ENCODE data around the gene DHRS4L2.
"Not testable (repeated sequence)": the region's sequence is repeated elsewhere in the genome, so short reads cannot be mapped to it uniquely, and the experiment has no call there.

Gene DHRS4L2

GRCh38 chr14:23969481-23970282 lies 19.0 kb upstream of the DHRS4L2 start:
- DNase-seq (ENCODE audit: insufficient read length, low spot score) = not testable (repeated sequence)
- FAIRE-seq = peak; percentile 37

GRCh38 chr14:23970283-23970659 lies 18.5 kb upstream of the DHRS4L2 start:
- not testable (repeated sequence) for DNase-seq (ENCODE audit: insufficient read length, low spot score); FAIRE-seq

- DNase-seq (ENCODE audit: insufficient read length, low spot score); FAIRE-seq: not testable (repeated sequence)
Measured at GRCh38 chr14:23973178-23973577, 15.6 kb upstream of the DHRS4L2 start.

GRCh38 chr14:23974041-23974440 lies 14.7 kb upstream of the DHRS4L2 start:
- not testable (repeated sequence) for FAIRE-seq; DNase-seq (ENCODE audit: insufficient read length, low spot score)

GRCh38 chr14:23977208-23977607 lies 11.5 kb upstream of the DHRS4L2 start:
- not testable (repeated sequence) for DNase-seq (ENCODE audit: insufficient read length, low spot score); FAIRE-seq

- FAIRE-seq; DNase-seq (ENCODE audit: insufficient read length, low spot score): not testable (repeated sequence)
Measured at GRCh38 chr14:23981951-23982813, 6.5 kb upstream of the DHRS4L2 start.

GRCh38 chr14:23984891-23985602 lies 3.7 kb upstream of the DHRS4L2 start:
- no peak for DNase-seq (ENCODE audit: insufficient read length, low spot score)
- FAIRE-seq = no peak

- not testable (repeated sequence) for FAIRE-seq; DNase-seq (ENCODE audit: insufficient read length, low spot score)
Measured at GRCh38 chr14:23988223-23988606, 514 bp upstream of the DHRS4L2 start.

GRCh38 chr14:23989734-23990445 lies 1.2 kb downstream of the DHRS4L2 start:
- FAIRE-seq = not testable (repeated sequence)
- DNase-seq (ENCODE audit: insufficient read length, low spot score) = peak; percentile 24

GRCh38 chr14:23990961-23991360 lies 2.2 kb downstream of the DHRS4L2 start:
- DNase-seq (ENCODE audit: insufficient read length, low spot score); FAIRE-seq: not testable (repeated sequence)

- FAIRE-seq = not testable (repeated sequence)
Measured at GRCh38 chr14:23993042-23993441, 4.3 kb downstream of the DHRS4L2 start.

GRCh38 chr14:23996009-23996408 lies 7.3 kb downstream of the DHRS4L2 start:
- not testable (repeated sequence) for DNase-seq (ENCODE audit: insufficient read length, low spot score); FAIRE-seq

More at GRCh38 chr14:23993042-23993441, 4.3 kb downstream of the DHRS4L2 start:
- DNase-seq (ENCODE audit: insufficient read length, low spot score) = not testable (repeated sequence)

GRCh38 chr14:23996825-23997224 lies 8.1 kb downstream of the DHRS4L2 start:
- FAIRE-seq; DNase-seq (ENCODE audit: insufficient read length, low spot score): not testable (repeated sequence)

- not testable (repeated sequence) for DNase-seq (ENCODE audit: insufficient read length, low spot score); FAIRE-seq
Measured at GRCh38 chr14:23999640-24000039, 10.9 kb downstream of the DHRS4L2 start.

GRCh38 chr14:24001078-24001477 lies 12.3 kb downstream of the DHRS4L2 start:
- FAIRE-seq; DNase-seq (ENCODE audit: insufficient read length, low spot score): not testable (repeated sequence)

GRCh38 chr14:24001679-24002078 lies 12.9 kb downstream of the DHRS4L2 start:
- not testable (repeated sequence) for DNase-seq (ENCODE audit: insufficient read length, low spot score); FAIRE-seq

- not testable (repeated sequence) for FAIRE-seq; DNase-seq (ENCODE audit: insufficient read length, low spot score)
Measured at GRCh38 chr14:24006471-24006816, 17.7 kb downstream of the DHRS4L2 start.

GRCh38 chr14:24006817-24007652 lies 18.3 kb downstream of the DHRS4L2 start:
- FAIRE-seq = peak; percentile 63
- not testable (repeated sequence) for DNase-seq (ENCODE audit: insufficient read length, low spot score)

GRCh38 chr14:24011051-24011450 lies 22.3 kb downstream of the DHRS4L2 start:
- DNase-seq (ENCODE audit: insufficient read length, low spot score) (no peak), FAIRE-seq (no peak)

Data from GM19239 (cell line).